Measurements from ENCODE around the gene ITIH4.

DNA sequence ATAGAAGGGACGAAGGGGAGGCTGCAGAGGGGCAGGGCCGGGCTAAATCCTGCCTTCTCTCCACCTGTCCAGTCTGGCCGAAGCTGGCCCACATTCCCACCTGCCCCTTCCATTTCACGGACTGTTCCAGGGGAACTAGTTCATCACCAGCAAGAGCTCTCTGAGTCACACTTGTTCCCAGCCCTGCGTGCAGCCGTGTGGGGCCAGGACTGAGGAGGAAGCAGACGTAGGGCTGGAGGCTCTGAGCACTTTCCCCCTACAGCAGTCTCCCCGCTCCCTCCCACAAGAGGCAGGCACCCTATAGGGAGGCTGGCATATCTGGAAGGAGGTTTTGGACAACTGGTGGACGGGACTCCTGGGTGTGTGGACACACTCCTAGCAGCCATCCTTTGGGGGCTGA lies 3.0 kb downstream of the ITIH4 start:
- no peak for TF ChIP-seq CTCF (IDR thresholded peaks at IDR 0.05)
- TF ChIP-seq REST (IDR thresholded peaks at IDR 0.05; ENCODE audit: insufficient read depth in 1 of 2, low read depth in 2 of 2, low read length in 1 of 2): no peak
